Neuronal stem cell (in vitro differentiated cells): Measurements from ENCODE around the gene CNOT6. TPM values are rescaled to one million over a fixed set of nuclear protein-coding genes. Genes with fewer than 3 reads are reported as not detected.

Source experiments
- DNase-seq: peaks from one replicate; pipeline ENCODE4 v3.0.0-alpha.2; 2013; ENCODE audit warnings: low spot score
- H2AFZ ChIP-seq: one replicate; pipeline ENCODE4 v1.6.1; 2013; ENCODE audit warnings: mild to moderate bottlenecking, low read length, inconsistent platforms
- H2AK5ac ChIP-seq: 2 replicates; pipeline ENCODE4 v1.6.1; 2013; ENCODE audit warnings: low read depth, mild to moderate bottlenecking, inconsistent platforms, low read length, moderate library complexity, mixed read lengths
- H2BK120ac ChIP-seq: 2 replicates; pipeline ENCODE4 v1.6.1; 2013; ENCODE audit warnings: low read depth, mild to moderate bottlenecking, inconsistent platforms, low read length, moderate library complexity, mixed read lengths
- H2BK12ac ChIP-seq: one replicate; pipeline ENCODE4 v1.6.1; 2013; ENCODE audit warnings: low read length, inconsistent platforms
- H2BK15ac ChIP-seq: 2 replicates; pipeline ENCODE4 v1.6.1; 2013; ENCODE audit warnings: mild to moderate bottlenecking, low read length, inconsistent platforms, mixed read lengths
- H2BK5ac ChIP-seq: one replicate; pipeline ENCODE4 v1.6.1; 2013; ENCODE audit warnings: inconsistent platforms, mild to moderate bottlenecking, low read length, moderate library complexity
- H3K14ac ChIP-seq: one replicate; pipeline ENCODE4 v1.6.1; 2013; ENCODE audit warnings: low read length, inconsistent platforms
- H3K18ac ChIP-seq: 2 replicates; pipeline ENCODE4 v1.6.1; 2013; ENCODE audit warnings: low read length, inconsistent platforms
- H3K23ac ChIP-seq: 2 replicates; pipeline ENCODE4 v1.6.1; 2013; ENCODE audit warnings: low read depth, mild to moderate bottlenecking, mixed read lengths, low read length, inconsistent platforms; ENCODE audit not compliant: poor library complexity
- H3K27ac ChIP-seq: replicated peaks from 3 replicates; pipeline ENCODE4 v1.5.1; 2013; ENCODE audit warnings: low read length, inconsistent platforms
- H3K27me3 ChIP-seq, 3 experiments: 2 replicates each; pipeline ENCODE4 v1.6.1; 2013; ENCODE audit warnings: low read length in 3 of 3, mild to moderate bottlenecking in 2 of 3, inconsistent platforms in 1 of 3, low read depth in 1 of 3, mixed read lengths in 1 of 3, moderate library complexity in 1 of 3; ENCODE audit not compliant: control insufficient read depth in 3 of 3, insufficient read depth in 3 of 3
- H3K36me3 ChIP-seq, 2 donors: replicated peaks in 1 of 2; 2 replicates each; pipeline ENCODE4 v1.6.1; 2013; ENCODE audit warnings: low read length in 2 of 2; ENCODE audit not compliant: control insufficient read depth in 2 of 2, insufficient read depth in 2 of 2
- H3K4ac ChIP-seq: 2 replicates; pipeline ENCODE4 v1.6.1; 2013; ENCODE audit warnings: inconsistent platforms, mild to moderate bottlenecking, low read length, moderate library complexity
- H3K4me1 ChIP-seq, 2 donors: 1 replicate in 1 of 2; 2 replicates in 1 of 2; pipeline ENCODE4 v1.6.1; 2013; ENCODE audit warnings: low read length in 2 of 2, low read depth in 1 of 2; ENCODE audit not compliant: control insufficient read depth in 2 of 2, insufficient read depth in 1 of 2
- H3K4me2 ChIP-seq: one replicate; pipeline ENCODE4 v1.6.1; 2013; ENCODE audit warnings: mild to moderate bottlenecking, low read length, inconsistent platforms; ENCODE audit not compliant: insufficient read depth, poor library complexity, severe bottlenecking
- H3K4me3 ChIP-seq, 2 donors: 2 replicates each; pipeline ENCODE4 v1.5.1; 2013; ENCODE audit warnings: low read length in 2 of 2, mild to moderate bottlenecking in 2 of 2, inconsistent platforms in 1 of 2, moderate library complexity in 1 of 2
- H3K79me1 ChIP-seq: one replicate; pipeline ENCODE4 v1.6.1; 2013; ENCODE audit warnings: low read depth, mild to moderate bottlenecking, inconsistent platforms, low read length, moderate library complexity
- H3K9ac ChIP-seq: one replicate; pipeline ENCODE4 v1.6.1; 2013; ENCODE audit warnings: mild to moderate bottlenecking, low read depth, low read length, inconsistent platforms; ENCODE audit not compliant: poor library complexity
- H3K9me3 ChIP-seq, 2 donors: replicated peaks in 1 of 2; 2 replicates each; pipeline versions ENCODE3 to v1.6.1; 2013; ENCODE audit warnings: low read length in 2 of 2, mild to moderate bottlenecking in 2 of 2, inconsistent platforms in 1 of 2, low read depth in 1 of 2, mixed read lengths in 1 of 2, moderate library complexity in 1 of 2; ENCODE audit not compliant: control insufficient read depth in 2 of 2, insufficient read depth in 1 of 2
- H4K8ac ChIP-seq: one replicate; pipeline ENCODE4 v1.6.1; 2013; ENCODE audit warnings: low read depth, mild to moderate bottlenecking, inconsistent platforms, low read length, moderate library complexity
- H4K91ac ChIP-seq: one replicate; pipeline ENCODE4 v1.6.1; 2013; ENCODE audit warnings: low read length, low read depth, mild to moderate bottlenecking, inconsistent platforms; ENCODE audit not compliant: poor library complexity
- WGBS, 2 donors: extraction: QIAGEN DNeasy Blood & Tissue Kit; methylation state at CpG; one replicate each; pipeline ENCODE4 v1.1.7; 2013; ENCODE audit warnings: missing lambda C conversion rate in 2 of 2, mixed read lengths in 1 of 2; ENCODE audit not compliant: insufficient read length in 2 of 2, insufficient replicate concordance in 1 of 2; ENCODE audit errors: extremely low coverage in 2 of 2; 5-methylcytosine and 5-hydroxymethylcytosine counted together
- polyA plus RNA-seq, 2 experiments: library from polyadenylated mRNA; stranded (reverse); fragments of 200-250 nt; gene quantifications; one replicate each; pipeline ENCODE4 v1.2.3, GENCODE V29; 2013

Gene CNOT6
- 38.2 TPM for polyA plus RNA-seq (2013, experiment 1 of 2)
- 40.6 TPM for polyA plus RNA-seq (2013, experiment 2 of 2)

- peak within 1 kb of the TSS; percentile 91 to 95 for H3K4me3 ChIP-seq
- H2BK120ac ChIP-seq: peak within 1 kb of the TSS; percentile 99
- peaks cover 8 to 38% of the 10 kb centered on the region in 2 donors for H3K36me3 ChIP-seq
- H4K91ac ChIP-seq: peak within 1 kb of the TSS; percentile 92
- H3K79me1 ChIP-seq: peaks cover 14% of the 10 kb centered on the region
- peak within 1 kb of the TSS; percentile 100 for H3K9ac ChIP-seq
- peak within 1 kb of the TSS; percentile 58 for H2BK15ac ChIP-seq
- peak within 1 kb of the TSS; percentile 99 for H3K18ac ChIP-seq
- H2BK12ac ChIP-seq: no peak within 1 kb of the TSS
- H2AFZ ChIP-seq: peak within 1 kb of the TSS; percentile 93
- peaks cover 7% of the 10 kb centered on the region in 2 donors for H3K9me3 ChIP-seq
- no peak within 1 kb of the TSS for H4K8ac ChIP-seq
- peak within 1 kb of the TSS; percentile 89 for H3K4ac ChIP-seq
- peak within 1 kb of the TSS; percentile 99 for H2AK5ac ChIP-seq
- H3K4me2 ChIP-seq: peak within 1 kb of the TSS; percentile 64
- H3K4me1 ChIP-seq: peaks cover 4 to 5% of the 10 kb centered on the region in 2 donors
- no CpG with 5 or more reads among the region's 56 CpGs for WGBS, 2 donors
- H3K27ac ChIP-seq: peak within 1 kb of the TSS; percentile 76
- peak; percentile 92 for DNase-seq
- peak within 1 kb of the TSS; percentile 98 for H3K14ac ChIP-seq
- peak within 1 kb of the TSS; percentile 99 for H3K23ac ChIP-seq
- H2BK5ac ChIP-seq: peak within 1 kb of the TSS; percentile 99
- H3K27me3 ChIP-seq: no peaks in the 10 kb centered on the region
Measured at GRCh38 chr5:180494060-180494509, at the start of gene CNOT6. Gene CNOT6 (plus strand): TSS chr5:180494379. CDS start chr5:180529277, 34,898 bp downstream.

DNA sequence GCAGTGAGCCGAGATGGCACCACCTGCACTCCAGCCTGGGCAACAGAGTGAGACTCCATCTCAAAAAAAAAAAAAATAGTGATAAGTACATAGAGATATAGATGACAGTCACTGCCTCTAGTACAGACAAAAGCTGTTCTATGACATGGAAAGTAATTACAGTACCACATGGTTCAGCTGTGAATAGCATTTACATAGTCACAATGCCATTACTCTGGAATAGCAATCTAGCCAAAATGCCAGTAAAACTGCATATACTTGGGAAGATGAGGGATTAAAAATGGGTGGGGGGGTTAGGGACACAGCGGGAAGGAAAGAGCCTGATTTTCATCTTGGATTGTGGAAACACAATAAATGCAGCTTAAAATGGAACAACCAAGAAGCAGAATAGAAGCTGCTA is 39.4 kb upstream of the CNOT6 start:
- DNase-seq: no peak
- no peak overlapping the region for H4K8ac ChIP-seq
- H2BK12ac ChIP-seq: no peak overlapping the region
- H3K4me2 ChIP-seq: no peak overlapping the region
- H2BK120ac ChIP-seq: no peak overlapping the region
- H3K4ac ChIP-seq: no peak overlapping the region
- H3K9ac ChIP-seq: no peak overlapping the region
- H2BK5ac ChIP-seq: no peak overlapping the region
- H3K36me3 ChIP-seq: no peaks in the 10 kb centered on the region
- no peak overlapping the region for H3K23ac ChIP-seq
- no peak overlapping the region for H3K18ac ChIP-seq
- no peak overlapping the region for H4K91ac ChIP-seq
- no CpG with 5 or more reads among the region's 2 CpGs for WGBS, 2 donors
- H3K27ac ChIP-seq: no peak overlapping the region
- H3K9me3 ChIP-seq: peaks cover 2 to 12% of the 10 kb centered on the region in 2 donors
- H3K4me3 ChIP-seq: no peak overlapping the region
- no peak overlapping the region for H3K14ac ChIP-seq
- H2AFZ ChIP-seq: no peak overlapping the region
- no peak overlapping the region for H2AK5ac ChIP-seq
- no peaks in the 10 kb centered on the region for H3K79me1 ChIP-seq
- no peak overlapping the region for H2BK15ac ChIP-seq
- no peaks in the 10 kb centered on the region for H3K27me3 ChIP-seq
- no peaks in the 10 kb centered on the region for H3K4me1 ChIP-seq

- Histone ChIP-seq H3K9me3 (peaks cover 5 to 12% of the 10 kb centered on the region in 2 donors), H2AK5ac (no peak overlapping the region), H3K18ac (no peak overlapping the region), H4K8ac (no peak overlapping the region), H2BK12ac (no peak overlapping the region), H3K27ac (no peak overlapping the region), H2BK5ac (no peak overlapping the region), H2AFZ (no peak overlapping the region), H2BK120ac (no peak overlapping the region), H2BK15ac (no peak overlapping the region), H3K23ac (no peak overlapping the region), H3K14ac (no peak overlapping the region), H3K79me1 (no peaks in the 10 kb centered on the region), H3K4me3 (no peak overlapping the region), H3K4me2 (no peak overlapping the region), H3K4ac (no peak overlapping the region), H3K27me3 (no peaks in the 10 kb centered on the region), H3K4me1 (no peaks in the 10 kb centered on the region), H4K91ac (no peak overlapping the region), H3K36me3 (no peaks in the 10 kb centered on the region), H3K9ac (no peak overlapping the region)
- DNase-seq: no peak
- no CpG with 5 or more reads among the region's 1 CpG for WGBS, 2 donors
Measured at GRCh38 chr5:180455872-180456271, 38.3 kb upstream of the CNOT6 start.

DNA sequence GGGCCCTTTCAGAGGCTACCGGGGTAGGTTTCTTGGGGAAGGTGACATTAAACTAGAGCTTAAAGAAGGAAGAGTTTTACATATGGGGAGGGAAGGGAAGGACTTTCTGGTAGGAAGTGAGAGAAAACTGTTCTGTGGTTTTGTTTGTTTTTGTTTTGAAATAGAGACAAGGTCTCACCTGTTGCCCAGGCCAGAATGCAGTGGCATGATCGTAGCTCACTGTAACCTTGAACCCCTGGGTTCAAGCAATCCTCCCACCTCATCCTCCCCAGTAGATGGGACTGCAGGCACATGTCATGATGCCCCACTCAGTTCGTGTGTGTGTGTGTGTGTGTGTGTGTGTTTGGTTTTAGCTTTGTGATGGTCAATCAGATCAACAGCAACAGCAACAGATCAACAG is 37.4 kb upstream of the CNOT6 start:
- Histone ChIP-seq H3K14ac (no peak overlapping the region), H2AFZ (no peak overlapping the region), H3K9ac (no peak overlapping the region), H3K9me3 (peaks cover 5 to 19% of the 10 kb centered on the region in 2 donors), H2BK5ac (no peak overlapping the region), H3K18ac (no peak overlapping the region), H3K36me3 (no peaks in the 10 kb centered on the region), H3K79me1 (no peaks in the 10 kb centered on the region), H2BK120ac (no peak overlapping the region), H3K4ac (no peak overlapping the region), H2BK12ac (no peak overlapping the region), H4K8ac (no peak overlapping the region), H3K23ac (no peak overlapping the region), H3K4me2 (no peak overlapping the region), H3K4me3 (no peak overlapping the region), H3K27ac (no peak overlapping the region), H3K4me1 (no peaks in the 10 kb centered on the region), H4K91ac (no peak overlapping the region), H3K27me3 (no peaks in the 10 kb centered on the region), H2BK15ac (no peak overlapping the region), H2AK5ac (no peak overlapping the region)
- DNase-seq: no peak
- no CpG with 5 or more reads among the region's 3 CpGs for WGBS, 2 donors
